Measurements from ENCODE around the gene RET.

The RET gene

GRCh38 chr10:43124094-43124521, 47.2 kb downstream of the RET start:
- DNase-seq, result no peak

GRCh38 chr10:43124574-43125273, 47.9 kb downstream of the RET start:
- no peak for DNase-seq

GRCh38 chr10:43125274-43125845, 48.5 kb downstream of the RET start:
- DNase-seq, result no peak

GRCh38 chr10:43125881-43126731, 49.2 kb downstream of the RET start:
- no peak for DNase-seq

- DNase-seq, result no peak
These were observed 50.0 kb downstream of the RET start for GRCh38 chr10:43126759-43127424.

- no peak for DNase-seq
These were observed 50.6 kb downstream of the RET start for GRCh38 chr10:43127442-43127841.

GRCh38 chr10:43128331-43128730, 51.5 kb downstream of the RET start:
- no peak for DNase-seq

GRCh38 chr10:43128958-43129706, 52.3 kb downstream of the RET start:
- no peak for DNase-seq

GRCh38 chr10:43130770-43131171, 53.9 kb downstream of the RET start:
- no peak for DNase-seq

GRCh38 chr10:43131256-43131655, 54.4 kb downstream of the RET start:
- DNase-seq, result no peak

GRCh38 chr10:43131906-43132305, 55.0 kb downstream of the RET start:
- no peak for DNase-seq

- no peak for DNase-seq
These were observed 56.3 kb downstream of the RET start for GRCh38 chr10:43132867-43133787.

- no peak for DNase-seq
These were observed 57.4 kb downstream of the RET start for GRCh38 chr10:43134126-43134905.

GRCh38 chr10:43135064-43135463, 58.2 kb downstream of the RET start:
- DNase-seq, result no peak

GRCh38 chr10:43135656-43136055, 58.8 kb downstream of the RET start:
- no peak for DNase-seq

GRCh38 chr10:43136432-43136831, 59.6 kb downstream of the RET start:
- DNase-seq, result no peak

- no peak for DNase-seq
These were observed 60.3 kb downstream of the RET start for GRCh38 chr10:43136995-43137716.

- peak; percentile 44 for DNase-seq
These were observed 60.8 kb downstream of the RET start for GRCh38 chr10:43137717-43138020.

- DNase-seq, result peak; percentile 75
These were observed 61.3 kb downstream of the RET start, which contains the start of gene CSGALNACT2 for GRCh38 chr10:43138021-43138756. Gene CSGALNACT2, plus strand, starts transcription at chr10:43138445. Its CDS starts 16,705 bp downstream, at chr10:43155150.

Data from NCI-H2171 (cell line).